Loucy (cell line): ENCODE data around the gene ATF6.

Experiments used
- H2AFZ ChIP-seq: fragments of 200-600 bp; sonication (generic); 2 replicates; pipeline ENCODE4 v1.6.0; 2016; ENCODE audit warnings: antibody characterized with exemption, mild to moderate bottlenecking, low read length, moderate library complexity
- H3F3A ChIP-seq: fragments of 200-600 bp; 2 replicates; pipeline ENCODE4 v1.6.0; 2016; ENCODE audit warnings: antibody characterized with exemption, low read depth, mild to moderate bottlenecking
- H3K27me3 ChIP-seq: fragments of 200-600 bp; sonication (generic); 2 replicates; pipeline ENCODE4 v1.6.1; 2014; ENCODE audit warnings: low read length, mild to moderate bottlenecking; ENCODE audit not compliant: insufficient read depth, poor library complexity, severe bottlenecking
- H3K36me3 ChIP-seq: fragments of 200-600 bp; sonication (generic); 2 replicates; pipeline ENCODE4 v1.6.1; 2016; ENCODE audit warnings: low read length; ENCODE audit not compliant: insufficient read depth
- H3K4me1 ChIP-seq: fragments of 200-600 bp; sonication (generic); 2 replicates; pipeline ENCODE4 v1.5.1; 2014; ENCODE audit warnings: low read length, mild to moderate bottlenecking; ENCODE audit not compliant: insufficient read depth, poor library complexity, severe bottlenecking
- H3K4me2 ChIP-seq: fragments of 200-600 bp; sonication (generic); 2 replicates; pipeline ENCODE4 v1.6.0; 2014; ENCODE audit warnings: antibody characterized with exemption, low read length, low read depth, mild to moderate bottlenecking; ENCODE audit not compliant: poor library complexity, severe bottlenecking
- H3K4me3 ChIP-seq: fragments of 200-600 bp; sonication (generic); 2 replicates; pipeline ENCODE4 v1.5.1; 2014; ENCODE audit warnings: low read length, mild to moderate bottlenecking, mixed read lengths; ENCODE audit not compliant: poor library complexity, severe bottlenecking
- H3K79me2 ChIP-seq: fragments of 200-600 bp; sonication (generic); 2 replicates; pipeline ENCODE4 v1.6.1; 2014; ENCODE audit warnings: low read length; ENCODE audit not compliant: insufficient read depth
- H3K9ac ChIP-seq: fragments of 200-600 bp; sonication (generic); 2 replicates; pipeline ENCODE4 v1.6.0; 2014; ENCODE audit warnings: mild to moderate bottlenecking, low read depth, low read length, moderate library complexity; ENCODE audit not compliant: poor library complexity, severe bottlenecking
- H3K9me2 ChIP-seq: fragments of 200-600 bp; sonication (generic); replicated peaks from 2 replicates; pipeline ENCODE4 v1.6.1; 2016; ENCODE audit warnings: low read depth, low read length, mixed read lengths
- H3K9me3 ChIP-seq: fragments of 200-600 bp; sonication (generic); 2 replicates; pipeline ENCODE4 v1.6.1; 2014; ENCODE audit warnings: mild to moderate bottlenecking, antibody characterized with exemption, low read length, low read depth; ENCODE audit not compliant: insufficient read depth
- H4K20me1 ChIP-seq: fragments of 200-600 bp; sonication (generic); 2 replicates; pipeline ENCODE4 v1.6.0; 2014; ENCODE audit warnings: antibody characterized with exemption, low read length, mild to moderate bottlenecking; ENCODE audit not compliant: insufficient read depth, poor library complexity, severe bottlenecking
- CTCF ChIP-seq: fragments of 200-600 bp; sonication (generic); conservative IDR thresholded peaks from 2 replicates; pipeline ENCODE4 v1.5.1; 2014; ENCODE audit warnings: mild to moderate bottlenecking, antibody characterized with exemption, low read length
- EZH2phosphoT487 ChIP-seq: fragments of 200-600 bp; IDR thresholded peaks from 2 replicates; pipeline ENCODE4 v1.6.1; 2018; ENCODE audit warnings: antibody characterized with exemption, mild to moderate bottlenecking, moderate library complexity, borderline replicate concordance

Gene ATF6

DNA sequence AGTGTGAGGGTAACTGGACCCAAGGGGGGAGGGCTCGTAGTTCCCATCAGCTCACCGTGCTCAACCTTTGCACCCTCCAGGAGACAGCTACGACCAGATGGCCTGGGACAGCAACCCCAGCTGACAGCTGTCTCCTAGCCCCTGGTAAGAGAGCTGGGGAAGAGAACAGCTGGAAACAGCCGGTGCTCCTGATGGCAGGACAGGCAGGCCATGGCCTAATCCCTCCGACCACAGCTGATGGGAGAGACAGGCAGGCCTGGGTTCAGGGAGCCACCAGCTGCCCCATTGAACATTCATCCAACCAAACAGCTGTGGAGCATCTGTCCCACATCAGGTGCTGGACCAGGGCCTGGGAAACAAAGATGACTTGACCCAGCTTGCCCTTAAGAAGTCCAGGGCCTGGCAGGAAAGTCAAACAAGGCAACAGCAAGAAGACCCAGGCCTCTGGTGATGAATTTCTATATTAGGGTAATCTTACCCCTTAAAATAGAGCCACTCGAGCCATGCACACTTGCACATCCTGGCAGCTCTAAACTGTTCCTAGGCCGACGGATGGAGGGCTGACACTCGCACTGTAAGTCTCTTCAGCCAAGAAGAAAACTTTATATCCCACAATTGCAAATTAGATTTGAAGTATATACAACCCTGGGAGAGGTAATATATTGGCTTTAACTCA lies 245.4 kb downstream of the ATF6 start:
- no peaks in the 10 kb centered on the region for H3F3A ChIP-seq
- no peaks in the 10 kb centered on the region for H3K27me3 ChIP-seq

GRCh38 chr1:162013289-162013688 lies 247.2 kb downstream of the ATF6 start:
- Histone ChIP-seq H3K4me1 (no peaks in the 10 kb centered on the region), H3F3A (no peaks in the 10 kb centered on the region), H3K9ac (no peak overlapping the region), H3K79me2 (no peaks in the 10 kb centered on the region), H3K4me3 (no peak overlapping the region), H3K36me3 (no peaks in the 10 kb centered on the region), H3K4me2 (no peak overlapping the region), H3K9me3 (no peaks in the 10 kb centered on the region; the same call in 1 of the 2 replicates), H3K9me2 (no peaks in the 10 kb centered on the region), H3K27me3 (no peaks in the 10 kb centered on the region), H4K20me1 (no peaks in the 10 kb centered on the region), H2AFZ (no peak overlapping the region)
- TF ChIP-seq EZH2phosphoT487 (no peak), CTCF (no peak)

More for the DNA sequence above, 245.4 kb downstream of the ATF6 start:
- no peak overlapping the region for H3K4me2 ChIP-seq
- no peaks in the 10 kb centered on the region for H4K20me1 ChIP-seq
- H3K4me1 ChIP-seq = no peaks in the 10 kb centered on the region
- no peaks in the 10 kb centered on the region for H3K9me2 ChIP-seq
- no peaks in the 10 kb centered on the region; the same call in 1 of the 2 replicates for H3K9me3 ChIP-seq
- H3K9ac ChIP-seq = no peak overlapping the region
- no peak for TF ChIP-seq EZH2phosphoT487
- no peak for TF ChIP-seq CTCF
- H3K4me3 ChIP-seq = no peak overlapping the region
- no peaks in the 10 kb centered on the region for H3K79me2 ChIP-seq
- H2AFZ ChIP-seq = no peak overlapping the region
- H3K36me3 ChIP-seq = no peaks in the 10 kb centered on the region
